ENCODE results near the gene SEZ6.
A peak's percentile ranks its signal among the peaks of the same experiment; 100 is the strongest.

SEZ6 gene

GRCh38 chr17:28986714-28987655 lies 18.8 kb downstream of the SEZ6 start:
- Histone ChIP-seq H3K4me3 (ENCODE audit: low read depth, low read length) (no peak overlapping the region), H3K9me3 (ENCODE audit: control insufficient read depth, insufficient read depth, low read length) (no peaks in the 10 kb centered on the region)

GRCh38 chr17:28985950-28986713 lies 19.7 kb downstream of the SEZ6 start:
- H3K27me3 ChIP-seq (ENCODE audit: control insufficient read depth, insufficient read depth, low read length) = peaks cover 6% of the 10 kb centered on the region; the same call in 1 of the 2 replicates
- no peaks in the 10 kb centered on the region for H3K9me3 ChIP-seq (ENCODE audit: control insufficient read depth, insufficient read depth, low read length)
- H3K4me3 ChIP-seq (ENCODE audit: low read depth, low read length) = peak overlapping the region; percentile 32
- peak overlapping the region; percentile 54 for H3K27ac ChIP-seq (ENCODE audit: low read depth, low read length)
- H3K36me3 ChIP-seq (ENCODE audit: control insufficient read depth, insufficient read depth, low read length) = no peaks in the 10 kb centered on the region
- no peak overlapping the region for H3K9ac ChIP-seq (ENCODE audit: low read depth, low read length)
- H3K4me1 ChIP-seq (ENCODE audit: control insufficient read depth, insufficient read depth, low read length) = peaks cover 18% of the 10 kb centered on the region

More at GRCh38 chr17:28986714-28987655, 18.8 kb downstream of the SEZ6 start:
- peak overlapping the region; percentile 54 for H3K27ac ChIP-seq (ENCODE audit: low read depth, low read length)
- H3K9ac ChIP-seq (ENCODE audit: low read depth, low read length) = no peak overlapping the region
- peaks cover 18% of the 10 kb centered on the region for H3K4me1 ChIP-seq (ENCODE audit: control insufficient read depth, insufficient read depth, low read length)
- H3K27me3 ChIP-seq (ENCODE audit: control insufficient read depth, insufficient read depth, low read length) = peaks cover 6% of the 10 kb centered on the region; the same call in 1 of the 2 replicates
- no peaks in the 10 kb centered on the region for H3K36me3 ChIP-seq (ENCODE audit: control insufficient read depth, insufficient read depth, low read length)

DNA sequence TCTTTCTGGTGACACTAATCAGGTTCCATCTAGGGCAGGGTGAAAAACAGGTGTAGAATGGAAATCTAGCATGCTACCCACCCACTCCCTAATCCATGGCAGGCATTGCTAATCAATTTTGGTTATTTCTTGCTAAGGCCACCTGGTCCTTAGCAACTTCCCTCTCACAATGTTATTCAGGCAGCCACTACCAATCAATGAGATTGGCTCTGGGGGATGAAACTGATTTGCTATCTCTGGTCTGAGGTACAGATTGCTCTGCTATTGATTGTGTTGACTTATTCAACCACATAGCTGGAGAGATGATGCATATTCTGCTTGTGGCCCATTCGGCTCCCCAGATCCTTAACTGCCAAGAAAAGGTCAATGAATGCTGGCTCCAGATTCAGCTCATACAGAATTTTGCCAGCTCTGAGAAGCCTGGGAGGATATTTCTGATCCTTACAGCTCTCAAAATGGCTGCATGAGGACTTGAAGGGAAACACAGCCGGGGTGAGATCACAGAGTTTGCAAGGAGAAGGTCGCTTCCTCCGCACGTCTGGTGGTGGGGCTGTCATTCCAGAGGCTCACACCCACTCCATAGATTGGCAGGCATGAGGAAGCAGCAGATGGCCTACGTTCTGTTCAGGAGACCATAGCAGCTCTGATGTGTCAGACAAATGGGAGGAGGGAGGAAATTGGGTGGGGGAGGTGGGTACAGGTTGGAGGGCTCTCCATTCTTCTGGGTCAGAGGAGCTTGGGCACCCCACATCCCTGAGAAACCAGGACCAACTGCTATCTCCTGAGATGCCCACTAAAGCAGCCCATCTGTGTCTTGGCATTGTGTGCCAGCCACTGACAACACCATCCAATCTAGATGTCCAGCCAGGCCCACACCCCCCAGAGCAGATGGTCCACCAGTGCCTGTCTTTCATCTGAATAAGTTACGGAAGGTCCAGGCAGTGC lies 22.3 kb downstream of the SEZ6 start:
- Histone ChIP-seq H3K9ac (ENCODE audit: low read depth, low read length) (no peak overlapping the region), H3K36me3 (ENCODE audit: control insufficient read depth, insufficient read depth, low read length) (no peaks in the 10 kb centered on the region), H3K4me1 (ENCODE audit: control insufficient read depth, insufficient read depth, low read length) (peaks cover 18% of the 10 kb centered on the region), H3K27ac (ENCODE audit: low read depth, low read length) (no peak overlapping the region), H3K4me3 (ENCODE audit: low read depth, low read length) (no peak overlapping the region), H3K27me3 (ENCODE audit: control insufficient read depth, insufficient read depth, low read length) (peaks cover 6% of the 10 kb centered on the region; the same call in 1 of the 2 replicates), H3K9me3 (ENCODE audit: control insufficient read depth, insufficient read depth, low read length) (no peaks in the 10 kb centered on the region)

DNA sequence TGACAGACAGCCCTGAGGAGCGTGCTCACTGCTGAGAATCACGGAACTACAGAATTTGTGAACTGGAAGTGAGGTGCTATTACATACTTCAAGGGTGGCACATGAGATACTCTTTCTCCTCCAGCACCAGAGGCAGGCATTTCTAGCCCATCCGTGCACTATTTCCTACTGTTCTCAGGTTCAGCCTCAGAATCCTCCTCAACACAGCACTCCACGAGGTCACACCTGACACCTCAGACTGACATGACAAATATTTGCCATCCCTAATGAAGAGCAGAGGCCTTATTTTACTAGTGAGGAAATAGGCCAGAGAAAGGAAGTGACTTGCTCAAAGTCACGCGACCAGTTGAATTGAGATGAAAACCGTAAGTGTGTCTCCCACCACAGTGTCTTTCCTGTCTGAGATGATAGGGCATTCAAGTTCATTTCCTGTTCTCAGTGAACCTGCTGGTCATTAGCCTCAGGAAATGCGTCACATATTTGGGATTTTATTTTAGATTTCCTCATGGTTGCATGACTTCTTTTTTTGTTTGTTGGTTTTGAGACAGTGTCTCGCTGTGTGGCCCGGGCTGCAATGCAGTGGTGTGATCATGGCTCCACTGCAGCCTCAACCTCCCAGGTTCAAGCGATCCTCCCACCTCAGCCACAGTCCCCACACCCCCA lies 23.6 kb downstream of the SEZ6 start:
- H3K4me3 ChIP-seq (ENCODE audit: low read depth, low read length) = no peak overlapping the region
- H3K9ac ChIP-seq (ENCODE audit: low read depth, low read length) = no peak overlapping the region
- H3K27me3 ChIP-seq (ENCODE audit: control insufficient read depth, insufficient read depth, low read length) = peaks cover 6% of the 10 kb centered on the region; the same call in 1 of the 2 replicates

DNA sequence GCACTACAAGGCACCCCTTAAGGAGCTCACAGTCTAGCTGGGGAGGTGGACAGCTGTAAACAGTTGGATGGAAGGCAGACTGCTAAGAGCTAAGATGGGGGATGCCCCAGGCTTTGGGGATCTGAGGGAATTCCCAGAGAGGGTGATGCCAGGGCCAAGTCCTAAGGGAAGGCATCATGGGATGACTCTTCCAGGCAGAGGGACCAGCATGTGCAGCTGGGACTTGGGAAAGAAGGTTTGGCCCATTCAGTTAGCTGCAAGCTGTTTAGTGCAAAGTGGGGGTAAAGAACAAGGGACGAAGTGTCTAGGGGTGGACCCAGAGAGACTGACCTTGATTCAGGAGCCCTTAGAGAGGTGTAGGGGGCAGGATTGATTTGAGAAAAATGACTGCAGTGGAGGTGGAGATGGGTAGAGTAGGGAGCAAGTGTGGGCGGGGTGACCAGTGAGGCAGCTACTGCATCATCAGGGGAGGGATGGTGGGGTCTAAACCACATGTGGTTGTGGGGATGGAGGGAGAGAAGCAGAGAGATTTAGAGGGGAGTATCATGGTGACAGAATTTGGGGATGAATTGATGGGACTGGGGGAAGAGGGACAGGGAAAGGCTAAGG lies 27.4 kb downstream of the SEZ6 start:
- H3K27ac ChIP-seq (ENCODE audit: low read depth, low read length) = no peak overlapping the region
- H3K9me3 ChIP-seq (ENCODE audit: control insufficient read depth, insufficient read depth, low read length) = no peaks in the 10 kb centered on the region
- no peak overlapping the region for H3K4me3 ChIP-seq (ENCODE audit: low read depth, low read length)
- H3K4me1 ChIP-seq (ENCODE audit: control insufficient read depth, insufficient read depth, low read length) = no peaks in the 10 kb centered on the region; the same call in 1 of the 2 replicates
- H3K27me3 ChIP-seq (ENCODE audit: control insufficient read depth, insufficient read depth, low read length) = no peaks in the 10 kb centered on the region
- no peak overlapping the region for H3K9ac ChIP-seq (ENCODE audit: low read depth, low read length)
- H3K36me3 ChIP-seq (ENCODE audit: control insufficient read depth, insufficient read depth, low read length) = no peaks in the 10 kb centered on the region

More for the DNA sequence above, 23.6 kb downstream of the SEZ6 start:
- H3K36me3 ChIP-seq (ENCODE audit: control insufficient read depth, insufficient read depth, low read length) = no peaks in the 10 kb centered on the region
- peaks cover 18% of the 10 kb centered on the region for H3K4me1 ChIP-seq (ENCODE audit: control insufficient read depth, insufficient read depth, low read length)
- no peaks in the 10 kb centered on the region for H3K9me3 ChIP-seq (ENCODE audit: control insufficient read depth, insufficient read depth, low read length)
- H3K27ac ChIP-seq (ENCODE audit: low read depth, low read length) = no peak overlapping the region

DNA sequence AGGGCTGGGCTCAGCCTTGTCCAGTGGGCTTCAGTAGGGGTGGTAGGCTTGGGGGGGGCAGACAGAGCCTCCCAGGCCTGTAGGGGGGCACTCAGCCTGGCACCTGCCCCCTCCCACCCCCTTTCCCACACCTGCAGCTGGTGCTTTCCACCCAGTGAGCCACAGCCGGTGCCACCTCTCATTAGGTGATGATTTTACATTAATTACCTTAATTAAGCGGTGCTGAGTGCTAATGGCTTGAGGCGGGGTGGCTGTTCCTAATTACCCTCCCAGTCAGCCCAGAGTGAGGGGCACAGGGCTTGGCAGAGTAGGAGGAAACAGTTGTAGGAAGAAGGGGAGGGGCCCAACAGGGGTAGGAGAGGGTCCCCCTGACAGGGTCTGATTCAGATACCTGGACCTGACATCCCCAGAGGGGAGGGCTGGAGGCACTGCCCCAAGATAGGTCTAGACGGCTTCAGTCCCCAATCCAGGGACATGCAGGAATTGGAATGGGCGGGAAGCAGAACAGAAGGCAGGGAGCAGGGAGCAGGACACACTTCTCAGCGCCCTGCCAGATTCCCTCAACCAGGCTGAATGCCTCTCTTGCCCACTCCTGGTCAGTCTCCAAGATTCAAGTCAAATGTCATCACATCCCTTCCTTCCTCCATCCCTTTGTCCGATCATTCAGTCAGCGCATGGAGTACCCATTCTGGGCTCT lies 28.0 kb downstream of the SEZ6 start:
- Histone ChIP-seq H3K36me3 (ENCODE audit: control insufficient read depth, insufficient read depth, low read length) (no peaks in the 10 kb centered on the region), H3K9me3 (ENCODE audit: control insufficient read depth, insufficient read depth, low read length) (no peaks in the 10 kb centered on the region), H3K4me3 (ENCODE audit: low read depth, low read length) (no peak overlapping the region), H3K27ac (ENCODE audit: low read depth, low read length) (no peak overlapping the region), H3K4me1 (ENCODE audit: control insufficient read depth, insufficient read depth, low read length) (no peaks in the 10 kb centered on the region; the same call in 1 of the 2 replicates), H3K9ac (ENCODE audit: low read depth, low read length) (no peak overlapping the region), H3K27me3 (ENCODE audit: control insufficient read depth, insufficient read depth, low read length) (no peaks in the 10 kb centered on the region)

DNA sequence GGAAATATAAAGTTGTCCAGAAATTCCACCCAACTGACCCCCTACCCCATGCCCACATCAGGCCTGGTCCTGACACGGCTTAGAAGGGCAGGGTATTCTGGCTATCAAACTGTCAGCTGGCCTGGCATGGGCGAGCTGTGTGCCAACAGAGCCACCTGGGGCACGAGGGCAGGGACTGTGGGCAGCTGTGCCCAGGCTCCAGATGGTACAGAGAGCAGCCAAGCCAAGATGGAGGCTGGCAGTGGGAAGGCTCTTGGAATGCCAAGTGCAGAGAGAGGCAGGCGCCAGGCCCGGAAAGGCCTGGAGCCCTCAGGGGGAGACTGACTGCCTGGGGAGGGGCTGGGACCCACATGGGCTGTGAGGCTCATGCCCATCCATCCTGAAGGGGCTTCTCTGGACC lies 30.2 kb downstream of the SEZ6 start:
- Histone ChIP-seq H3K9me3 (ENCODE audit: control insufficient read depth, insufficient read depth, low read length) (no peaks in the 10 kb centered on the region), H3K4me3 (ENCODE audit: low read depth, low read length) (no peak overlapping the region), H3K9ac (ENCODE audit: low read depth, low read length) (no peak overlapping the region), H3K4me1 (ENCODE audit: control insufficient read depth, insufficient read depth, low read length) (no peaks in the 10 kb centered on the region), H3K36me3 (ENCODE audit: control insufficient read depth, insufficient read depth, low read length) (no peaks in the 10 kb centered on the region), H3K27me3 (ENCODE audit: control insufficient read depth, insufficient read depth, low read length) (no peaks in the 10 kb centered on the region), H3K27ac (ENCODE audit: low read depth, low read length) (no peak overlapping the region)

- Histone ChIP-seq H3K4me3 (ENCODE audit: low read depth, low read length) (no peak overlapping the region), H3K9me3 (ENCODE audit: control insufficient read depth, insufficient read depth, low read length) (no peaks in the 10 kb centered on the region), H3K27me3 (ENCODE audit: control insufficient read depth, insufficient read depth, low read length) (no peaks in the 10 kb centered on the region), H3K36me3 (ENCODE audit: control insufficient read depth, insufficient read depth, low read length) (no peaks in the 10 kb centered on the region), H3K9ac (ENCODE audit: low read depth, low read length) (no peak overlapping the region), H3K4me1 (ENCODE audit: control insufficient read depth, insufficient read depth, low read length) (no peaks in the 10 kb centered on the region; the same call in 1 of the 2 replicates), H3K27ac (ENCODE audit: low read depth, low read length) (no peak overlapping the region)
Observed at GRCh38 chr17:28975031-28975430, 30.8 kb downstream of the SEZ6 start.

DNA sequence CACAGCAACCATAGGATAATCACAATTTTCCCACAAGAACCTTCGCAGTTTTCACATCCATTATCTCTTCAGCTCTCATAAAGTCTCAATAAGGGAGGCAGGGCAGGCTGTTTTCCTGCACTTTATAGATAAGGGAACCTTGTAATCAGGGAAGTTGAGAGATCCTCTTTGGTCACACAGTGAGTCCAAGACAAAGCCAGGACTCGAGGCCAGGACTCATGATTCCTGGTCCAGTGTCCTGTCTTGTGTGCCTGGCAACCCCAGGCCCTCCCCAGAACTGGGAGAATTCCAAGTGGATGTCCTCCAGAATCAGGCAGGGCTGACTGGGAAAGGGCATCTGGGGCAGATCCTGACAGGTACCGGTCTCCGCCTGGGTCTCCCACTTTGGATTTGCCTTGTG lies 31.4 kb downstream of the SEZ6 start:
- no peaks in the 10 kb centered on the region for H3K9me3 ChIP-seq (ENCODE audit: control insufficient read depth, insufficient read depth, low read length)
- no peak overlapping the region for H3K9ac ChIP-seq (ENCODE audit: low read depth, low read length)
- peaks cover 1% of the 10 kb centered on the region for H3K4me1 ChIP-seq (ENCODE audit: control insufficient read depth, insufficient read depth, low read length)
- H3K36me3 ChIP-seq (ENCODE audit: control insufficient read depth, insufficient read depth, low read length) = no peaks in the 10 kb centered on the region
- no peaks in the 10 kb centered on the region for H3K27me3 ChIP-seq (ENCODE audit: control insufficient read depth, insufficient read depth, low read length)
- H3K4me3 ChIP-seq (ENCODE audit: low read depth, low read length) = no peak overlapping the region
- no peak overlapping the region for H3K27ac ChIP-seq (ENCODE audit: low read depth, low read length)
